GM12878 (cell line): ENCODE data around the gene IFT122. TPM values are rescaled to one million over a fixed set of nuclear protein-coding genes. Genes with fewer than 3 reads are reported as not detected.

Experiments
- ATAC-seq: fragments of 200-7000 bp; cut with Tn5 transposase; 3 replicates; pipeline ENCODE4 v1.9.1; 2020; ENCODE audit warnings: mild to moderate bottlenecking, moderate library complexity
- BruUV-seq: library from RNA; stranded (reverse); fragments of 400-500 nt; replicated peaks from 2 replicates; lab custom pipeline; 2021; lab: Mats Ljungman, UMichigan
- CTCF ChIA-PET: fragments of 300-600 bp; sonication (Branson Sonifier 250); formaldehyde crosslinking; extraction: SDS; loops from one replicate; lab custom pipeline; 2021; ENCODE audit warnings: inconsistent platforms; lab: Yijun Ruan, JAX
- POLR2A ChIA-PET: fragments of 350-600 bp; formaldehyde crosslinking; extraction: SDS; loops from one replicate; lab custom pipeline; 2021; ENCODE audit warnings: inconsistent platforms; lab: Charles Lee
- RAD21 ChIA-PET: fragments of 300-600 bp; sonication (Branson Sonifier 250); formaldehyde crosslinking; loops from one replicate; lab custom pipeline; 2023; ENCODE audit warnings: antibody characterized with exemption; ENCODE audit not compliant: unreplicated experiment; lab: Charles Lee
- SMC1A ChIA-PET: fragments of 300-600 bp; sonication (Branson Sonifier 250); formaldehyde crosslinking; loops from one replicate; lab custom pipeline; 2023; ENCODE audit not compliant: unreplicated experiment, uncharacterized antibody; lab: Charles Lee
- DNase-seq: peaks from one replicate; pipeline ENCODE4 v3.0.0-alpha.2; 2011; ENCODE audit warnings: low read depth, low spot score
- FAIRE-seq: peaks from 3 replicates; lab custom pipeline; 2011; peaks lifted over from hg19 to GRCh38; lab: Jason Lieb, UNC
- H2AFZ ChIP-seq: 2 replicates; pipeline ENCODE4 v1.6.0; 2011; ENCODE audit warnings: low read depth, low read length, control low read depth; ENCODE audit not compliant: control insufficient read depth
- H3K27ac ChIP-seq: 2 replicates; pipeline ENCODE4 v1.5.1; 2011; ENCODE audit warnings: control low read depth; ENCODE audit not compliant: control insufficient read depth, insufficient read depth
- H3K27me3 ChIP-seq, 2 experiments: replicated peaks in 1 of 2; 2 replicates each; pipeline versions ENCODE4 v1.6.0 to v1.6.1; 2011; ENCODE audit warnings: low read length in 1 of 2; ENCODE audit not compliant: control insufficient read depth in 2 of 2, insufficient read depth in 2 of 2
- H3K36me3 ChIP-seq, 2 experiments: 2 replicates each; pipeline ENCODE4 v1.5.1; 2011; ENCODE audit warnings: low read length in 1 of 2; ENCODE audit not compliant: control insufficient read depth in 2 of 2, insufficient read depth in 2 of 2
- H3K4me1 ChIP-seq: 2 replicates; pipeline ENCODE4 v1.6.1; 2011; ENCODE audit warnings: mild to moderate bottlenecking, low read length, moderate library complexity, mixed read lengths; ENCODE audit not compliant: control insufficient read depth, insufficient read depth
- H3K4me2 ChIP-seq: 2 replicates; pipeline ENCODE4 v1.6.0; 2011; ENCODE audit warnings: control low read depth; ENCODE audit not compliant: control insufficient read depth, insufficient read depth
- H3K4me3 ChIP-seq: fragments of 200-600 bp; sonication (generic); 2 replicates; pipeline ENCODE4 v1.5.1; 2016
- H3K79me2 ChIP-seq: 2 replicates; pipeline ENCODE4 v1.6.0; 2011; ENCODE audit warnings: low read length; ENCODE audit not compliant: control insufficient read depth, insufficient read depth
- H3K9ac ChIP-seq: 2 replicates; pipeline ENCODE4 v1.8.0; 2011; ENCODE audit warnings: low read length, control low read depth, mixed read lengths; ENCODE audit not compliant: control insufficient read depth, insufficient read depth
- H3K9me3 ChIP-seq: replicated peaks from 3 replicates; pipeline ENCODE4 v1.5.1; 2011; ENCODE audit warnings: mild to moderate bottlenecking, low read length; ENCODE audit not compliant: control insufficient read depth, insufficient read depth
- H4K20me1 ChIP-seq: 2 replicates; pipeline ENCODE4 v1.6.0; 2011; ENCODE audit not compliant: control insufficient read depth, insufficient read depth
- BHLHE40 ChIP-seq, 2 experiments: fragments of 450-650 bp in 1 of 2; IDR thresholded peaks; 2 replicates each; pipeline ENCODE4 v1.6.1; 2011 to 2017; ENCODE audit warnings: low read depth in 2 of 2, borderline replicate concordance in 1 of 2, improper control_type of control experiment in 1 of 2, low read length in 1 of 2, mild to moderate bottlenecking in 1 of 2
- CHD1 ChIP-seq: IDR thresholded peaks from 2 replicates; pipeline ENCODE4 v1.6.1; 2012; ENCODE audit warnings: low read depth, low read length, improper control_type of control experiment
- FOXM1 ChIP-seq: IDR thresholded peaks from 2 replicates; pipeline ENCODE4 v1.6.1; 2012; ENCODE audit warnings: low read depth, mild to moderate bottlenecking, inconsistent platforms, low read length, moderate library complexity
- GATAD2B ChIP-seq: fragments of 450-650 bp; conservative IDR thresholded peaks from 2 replicates; pipeline ENCODE4 v1.6.1; 2017; ENCODE audit warnings: low read depth, mild to moderate bottlenecking, moderate library complexity
- PAX8 ChIP-seq: fragments of 450-650 bp; IDR thresholded peaks from 2 replicates; pipeline ENCODE4 v1.6.1; 2017; ENCODE audit warnings: mild to moderate bottlenecking, moderate library complexity
- RCOR1 ChIP-seq: conservative IDR thresholded peaks from 2 replicates; pipeline ENCODE4 v1.6.1; 2012; ENCODE audit warnings: low read depth, low read length, improper control_type of control experiment
- SUPT20H ChIP-seq: IDR thresholded peaks from 2 replicates; pipeline ENCODE4 v1.6.1; 2011; ENCODE audit warnings: low read depth, mild to moderate bottlenecking, low read length, moderate library complexity, borderline replicate concordance; ENCODE audit not compliant: control insufficient read depth
- TCF3 ChIP-seq: IDR thresholded peaks from 2 replicates; pipeline ENCODE4 v1.6.1; 2012; ENCODE audit warnings: low read depth, mild to moderate bottlenecking, low read length, borderline replicate concordance; ENCODE audit not compliant: insufficient read depth
- ZNF217 ChIP-seq: fragments of 450-650 bp; IDR thresholded peaks from 2 replicates; pipeline ENCODE4 v1.6.1; 2017; ENCODE audit warnings: antibody characterized with exemption, mild to moderate bottlenecking
- WGBS: methylation state at CpG from one replicate; pipeline ENCODE4 v1.1.6; 2016; ENCODE audit warnings: low lambda C conversion rate; ENCODE audit not compliant: insufficient replicate concordance, insufficient coverage; ENCODE audit errors: missing lambda C conversion rate; 5-methylcytosine and 5-hydroxymethylcytosine counted together
- in situ Hi-C: fragments of 300-500 bp; cut with MboI; formaldehyde crosslinking; loops from 9 replicates; pipeline ENCODE4 v1.14.3; 2018; ENCODE audit warnings: mixed read lengths
- intact Hi-C: fragments of 100-400 bp; cut with micrococcal nuclease; formaldehyde crosslinking; loops from one replicate; pipeline ENCODE4 v1.14.2; 2022; ENCODE audit not compliant: unreplicated experiment
- polyA plus RNA-seq, 11 experiments: library from polyadenylated mRNA; depleted of rRNA in 4 of 11; unstranded in 6 of 11; stranded (reverse) in 5 of 11; fragments of >200 nt; fragmentation: Nextera tagmentation in 4 of 11; fragmentation: Illumina TruSeq in 1 of 11; extraction: Ambion mirVana in 4 of 11; extraction: Trizol in 1 of 11; gene quantifications; 1 replicate in 1 of 11; 2 replicates in 10 of 11; pipeline versions ENCODE4 v1.2.1 to v1.2.3, GENCODE V29; 2011 to 2016; ENCODE audit warnings: inconsistent platforms in 2 of 11, missing spikeins in 2 of 11, low read depth in 1 of 11
- total RNA-seq, 4 experiments: library from RNA; depleted of rRNA in 3 of 4; stranded (reverse); fragments of >200 nt in 3 of 4; fragmentation: Illumina TruSeq in 1 of 4; extraction: Trizol in 1 of 4; gene quantifications; 2 replicates each; pipeline versions ENCODE4 v1.2.1 to v1.2.3, GENCODE V29; 2013 to 2021

Gene IFT122
- total and polyA plus RNA-seq, 10 of the 15 experiments (the other 5 are each of a cell fraction or from before 2014, with no cell fraction given) = 1.8 to 19.2 (median 8.4) TPM

GRCh38 chr3:129475863-129476262 is 35.8 kb downstream of the IFT122 start:
- ATAC-seq (no peak), FAIRE-seq (no peak), DNase-seq (no peak)
- intact Hi-C loops = no loop called here
- H3K4me2 ChIP-seq = no peak overlapping the region
- no TSS peak for BruUV-seq
- ChIA-PET RAD21 (no interaction called here), SMC1A (interaction anchor here (1.3 kb wide), 1 partner anchor 14 kb away, joined by 3 read pairs; no protein-coding TSS in a partner anchor), POLR2A (interaction anchor here (1.8 kb wide), 1 partner anchor 11 kb away, joined by 5 read pairs; no protein-coding TSS in a partner anchor), CTCF (interaction anchor here (1.3 to 1.5 kb wide), 3 partner anchors 14 to 92 kb away, joined by 3 to 5 read pairs (median 4); no protein-coding TSS in a partner anchor)
- no peak overlapping the region for H3K4me3 ChIP-seq
- peaks cover 1 to 3% of the 10 kb centered on the region in 2 experiments; a peak in 2 of 4 replicates for H3K36me3 ChIP-seq
- H3K27me3 ChIP-seq = no peaks in the 10 kb centered on the region
- H3K79me2 ChIP-seq = no peaks in the 10 kb centered on the region
- in situ Hi-C loops = no loop called here
- TF ChIP-seq BHLHE40 (IDR thresholded peaks at IDR 0.05; ENCODE audit: borderline replicate concordance in 1 of 2, low read depth in 2 of 2, low read length in 1 of 2) (no peak), RCOR1 (no peak), FOXM1 (no peak), SUPT20H (no peak), PAX8 (no peak), TCF3 (no peak), GATAD2B (no peak), ZNF217 (no peak), CHD1 (no peak)
- no peaks in the 10 kb centered on the region for H3K4me1 ChIP-seq
- H2AFZ ChIP-seq = no peak overlapping the region
- H3K9ac ChIP-seq = no peak overlapping the region
- H4K20me1 ChIP-seq = no peaks in the 10 kb centered on the region
- 97% methylated on average over 3 of the region's 3 CpGs for WGBS
- no peak overlapping the region for H3K27ac ChIP-seq
- no peaks in the 10 kb centered on the region for H3K9me3 ChIP-seq
